Common myeloid progenitor, CD34-positive (primary cell): Measurements from ENCODE around the gene SLC4A4.
A peak's percentile ranks its signal among the peaks of the same experiment; 100 is the strongest.

Source experiments
- CTCF ChIA-PET: fragments of 350-600 bp; sonication (Branson Sonifier 250); formaldehyde crosslinking; loops from one replicate; lab custom pipeline; 2021; ENCODE audit warnings: antibody characterized with exemption; lab: Charles Lee
- POLR2A ChIA-PET: fragments of 350-600 bp; sonication (Branson Sonifier 250); formaldehyde crosslinking; loops from one replicate; lab custom pipeline; 2021; ENCODE audit warnings: antibody characterized with exemption; lab: Charles Lee
- DNase-seq, 3 donors: peaks; one replicate each; pipeline versions ENCODE4 v3.0.0 to v3.0.0-alpha.2; 2013
- H3K27ac ChIP-seq, 2 experiments: 1 replicate in 1 of 2; 2 replicates in 1 of 2; pipeline ENCODE4 v1.7.0; 2013; ENCODE audit warnings: inconsistent platforms in 2 of 2, low read length in 2 of 2, mild to moderate bottlenecking in 2 of 2, low read depth in 1 of 2, moderate library complexity in 1 of 2; ENCODE audit not compliant: severe bottlenecking in 2 of 2, insufficient read depth in 1 of 2, poor library complexity in 1 of 2
- H3K27me3 ChIP-seq, 5 experiments: replicated peaks in 2 of 5; 1 replicate in 3 of 5; 2 replicates in 2 of 5; pipeline versions ENCODE4 v1.6.1 to v1.7.0; 2013; ENCODE audit warnings: low read length in 4 of 5, mild to moderate bottlenecking in 2 of 5, moderate library complexity in 2 of 5, inconsistent platforms in 1 of 5; ENCODE audit not compliant: insufficient read depth in 5 of 5, control insufficient read depth in 4 of 5
- H3K36me3 ChIP-seq, 4 experiments: 1 replicate in 2 of 4; 2 replicates in 2 of 4; pipeline versions ENCODE4 v1.6.1 to v1.7.0; 2013; ENCODE audit warnings: low read length in 3 of 4, control low read depth in 1 of 4, mild to moderate bottlenecking in 1 of 4; ENCODE audit not compliant: control insufficient read depth in 4 of 4, insufficient read depth in 4 of 4
- H3K4me1 ChIP-seq, 4 experiments: 1 replicate in 3 of 4; 2 replicates in 1 of 4; pipeline versions ENCODE4 v1.6.1 to v1.7.1; 2013; ENCODE audit warnings: low read length in 3 of 4, mild to moderate bottlenecking in 3 of 4, control low read depth in 1 of 4, inconsistent platforms in 1 of 4, moderate library complexity in 1 of 4; ENCODE audit not compliant: control insufficient read depth in 4 of 4, insufficient read depth in 4 of 4; ENCODE audit errors: control extremely low read depth in 1 of 4
- H3K4me3 ChIP-seq, 7 experiments: 1 replicate in 4 of 7; 2 replicates in 3 of 7; pipeline versions ENCODE4 v1.5.1 to v1.7.0; 2013; ENCODE audit warnings: mild to moderate bottlenecking in 7 of 7, low read length in 6 of 7, moderate library complexity in 6 of 7, inconsistent platforms in 2 of 7, low read depth in 2 of 7, control low read depth in 1 of 7; ENCODE audit not compliant: insufficient read depth in 4 of 7, control insufficient read depth in 1 of 7; ENCODE audit errors: extremely low read depth in 1 of 7
- H3K9me3 ChIP-seq, 5 experiments: 1 replicate in 4 of 5; 2 replicates in 1 of 5; pipeline versions ENCODE4 v1.6.1 to v1.7.1; 2013; ENCODE audit warnings: low read length in 4 of 5, mild to moderate bottlenecking in 2 of 5, inconsistent platforms in 1 of 5, low read depth in 1 of 5, moderate library complexity in 1 of 5; ENCODE audit not compliant: control insufficient read depth in 4 of 5, insufficient read depth in 2 of 5; ENCODE audit errors: control extremely low read depth in 1 of 5
- WGBS: methylation state at CpG from one replicate; pipeline ENCODE4 v1.1.5; 2013; ENCODE audit not compliant: insufficient coverage; 5-methylcytosine and 5-hydroxymethylcytosine counted together

SLC4A4 gene

DNA sequence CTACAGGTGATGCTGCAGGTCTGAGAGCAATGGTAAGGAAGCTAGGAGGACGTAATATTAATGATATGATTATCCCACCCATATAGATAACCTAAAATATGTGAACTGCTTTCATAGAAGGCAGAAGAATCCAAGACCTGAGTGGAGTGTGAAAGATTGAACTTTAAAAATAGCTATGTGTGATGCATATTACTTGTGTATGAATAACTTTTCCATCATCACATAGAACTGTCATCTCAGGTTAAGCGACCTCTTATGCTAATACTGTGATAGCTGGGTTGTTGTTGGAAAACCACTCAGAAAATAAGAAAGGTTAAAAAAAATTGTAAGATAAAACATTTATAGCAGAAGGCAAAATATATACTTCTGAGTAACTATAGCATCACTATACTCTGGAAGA is 90.3 kb downstream of the SLC4A4 start:
- Histone ChIP-seq H3K27me3 (no peaks in the 10 kb centered on the region), H3K4me1 (peaks cover 0 to 5% (median 0%) of the 10 kb centered on the region in 4 experiments), H3K27ac (no peak overlapping the region), H3K36me3 (no peaks in the 10 kb centered on the region), H3K9me3 (no peaks in the 10 kb centered on the region), H3K4me3 (no peak overlapping the region)
- DNase-seq, result no peak
- no CpG with 5 or more reads among the region's 2 CpGs for WGBS
- ChIA-PET POLR2A (no interaction called here), CTCF (no interaction called here)

DNA sequence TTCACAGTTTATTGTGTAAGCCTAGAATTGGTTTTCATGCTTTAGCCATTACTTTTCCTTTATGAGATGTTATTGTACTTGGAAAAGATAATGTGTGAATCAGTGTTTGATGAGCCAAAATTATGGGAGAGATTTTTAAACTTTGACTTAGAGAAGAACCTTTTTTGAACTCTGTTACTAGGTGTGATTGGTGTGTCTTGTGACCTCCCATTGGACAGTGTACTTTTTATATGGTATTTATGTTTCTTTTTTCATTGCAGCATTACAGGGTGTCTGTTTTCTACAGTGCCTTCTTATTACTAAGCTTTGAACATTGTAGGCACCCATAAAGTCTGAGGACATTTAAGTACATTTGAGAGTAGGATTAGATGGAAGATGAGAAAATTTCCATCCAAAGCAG is 91.1 kb downstream of the SLC4A4 start:
- no peaks in the 10 kb centered on the region for H3K27me3 ChIP-seq
- H3K4me1 ChIP-seq, result peaks cover 0 to 5% (median 0%) of the 10 kb centered on the region in 4 experiments
- POLR2A ChIA-PET, result no interaction called here
- DNase-seq, result no peak
- no peaks in the 10 kb centered on the region for H3K9me3 ChIP-seq
- H3K36me3 ChIP-seq, result no peaks in the 10 kb centered on the region
- no peak overlapping the region for H3K27ac ChIP-seq
- H3K4me3 ChIP-seq, result no peak overlapping the region
- CTCF ChIA-PET, result no interaction called here

DNA sequence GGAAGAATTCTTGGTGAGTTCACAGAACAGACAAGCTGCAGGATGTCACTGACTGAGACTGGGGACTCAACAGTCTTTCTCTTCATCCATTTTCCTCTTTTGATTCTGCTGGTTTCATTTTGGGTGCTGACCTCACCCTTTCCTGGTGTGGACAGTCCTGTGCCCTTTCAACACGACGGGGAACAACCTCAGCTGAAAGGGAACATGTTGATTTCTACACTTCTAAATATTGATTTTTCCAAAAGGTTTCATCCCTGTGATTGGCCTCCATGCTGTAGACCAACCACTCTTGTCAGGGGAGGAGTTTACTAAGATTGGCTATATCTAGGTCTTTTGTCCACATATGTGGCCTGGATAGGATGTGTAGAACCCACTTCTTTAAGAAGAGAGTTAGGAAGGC is 91.8 kb downstream of the SLC4A4 start:
- ChIA-PET CTCF (no interaction called here), POLR2A (no interaction called here)
- no CpG with 5 or more reads among the region's 2 CpGs for WGBS
- no peaks in the 10 kb centered on the region for H3K36me3 ChIP-seq
- H3K9me3 ChIP-seq, result no peaks in the 10 kb centered on the region
- DNase-seq, result no peak
- no peaks in the 10 kb centered on the region for H3K27me3 ChIP-seq
- peaks cover 0 to 5% (median 0%) of the 10 kb centered on the region in 4 experiments for H3K4me1 ChIP-seq
- H3K27ac ChIP-seq, result no peak overlapping the region
- H3K4me3 ChIP-seq, result no peak overlapping the region

DNA sequence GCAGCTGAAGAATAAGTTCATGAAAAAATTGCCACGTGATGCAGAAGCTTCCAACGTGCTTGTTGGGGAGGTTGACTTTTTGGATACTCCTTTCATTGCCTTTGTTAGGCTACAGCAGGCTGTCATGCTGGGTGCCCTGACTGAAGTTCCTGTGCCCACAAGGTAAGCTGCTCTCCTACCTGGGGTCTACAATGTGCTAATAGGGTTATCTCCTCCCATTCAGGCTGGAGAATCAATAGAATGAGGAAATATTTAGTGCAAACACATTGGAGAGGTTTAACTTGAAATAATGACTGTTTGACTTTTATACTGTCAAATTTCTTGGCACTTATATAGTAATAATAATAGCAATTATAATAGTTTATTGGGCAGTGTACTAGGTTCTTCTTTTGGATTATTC is 101.8 kb downstream of the SLC4A4 start:
- POLR2A ChIA-PET, result no interaction called here
- no peak for DNase-seq

DNA sequence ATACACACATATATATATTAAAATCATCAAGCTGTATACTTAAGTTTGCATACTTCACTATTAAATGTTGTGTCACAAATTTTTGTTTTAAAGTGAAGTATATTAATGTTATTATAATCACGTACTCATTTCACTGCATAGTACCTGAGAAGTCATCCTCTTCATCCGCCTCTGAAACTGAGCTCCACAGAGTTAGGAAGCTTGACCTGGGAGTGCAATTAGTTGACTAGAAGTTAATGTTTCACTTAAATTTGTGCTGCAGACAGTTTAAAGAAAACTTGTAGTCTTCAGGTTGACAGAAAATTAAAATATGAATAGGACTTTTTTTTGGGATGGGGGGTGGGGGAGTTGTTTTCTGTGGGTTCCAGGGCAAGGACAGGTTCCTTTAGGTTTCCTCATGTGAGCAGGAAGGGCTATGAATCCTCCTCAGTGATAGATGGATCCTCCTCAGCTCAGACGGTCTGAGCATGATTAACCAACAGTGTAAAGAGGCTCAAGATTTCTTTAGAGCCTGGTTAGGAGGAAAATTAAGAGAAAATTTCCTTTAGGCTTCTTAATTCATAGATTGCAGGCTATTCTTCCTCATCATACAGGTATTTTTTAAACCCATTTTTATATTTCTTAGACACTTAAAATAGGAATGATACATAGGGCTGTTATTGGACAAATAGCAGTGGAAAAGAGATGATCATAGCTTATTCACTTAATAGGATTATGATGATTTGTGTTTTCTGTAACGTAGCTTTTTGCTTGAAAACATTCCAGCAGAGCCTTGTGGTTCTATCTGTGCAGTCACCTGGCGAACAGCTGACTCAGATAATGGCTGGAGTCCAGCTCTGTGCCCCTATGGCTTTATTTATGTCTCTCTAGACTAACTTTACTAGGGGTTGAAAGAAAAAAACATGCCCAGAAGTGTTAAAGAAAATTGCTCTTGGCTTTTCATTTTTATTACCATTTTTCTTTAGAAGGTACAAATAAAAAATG is 102.7 kb downstream of the SLC4A4 start:
- Histone ChIP-seq H3K9me3 (no peaks in the 10 kb centered on the region), H3K4me3 (no peak overlapping the region), H3K27ac (no peak overlapping the region), H3K27me3 (no peaks in the 10 kb centered on the region), H3K4me1 (peaks cover 0 to 10% (median 1%) of the 10 kb centered on the region in 4 experiments), H3K36me3 (no peaks in the 10 kb centered on the region)
- WGBS, result 100% methylated on average over 1 of the region's 5 CpGs
- peak; percentile 19 to 73 (median 63) for DNase-seq
- POLR2A ChIA-PET, result no interaction called here
- CTCF ChIA-PET, result no interaction called here

More for the DNA sequence above, 101.8 kb downstream of the SLC4A4 start:
- Histone ChIP-seq H3K27ac (no peak overlapping the region), H3K4me1 (peaks cover 0 to 10% (median 1%) of the 10 kb centered on the region in 4 experiments), H3K4me3 (no peak overlapping the region), H3K9me3 (no peaks in the 10 kb centered on the region), H3K36me3 (no peaks in the 10 kb centered on the region), H3K27me3 (no peaks in the 10 kb centered on the region)
- WGBS, result 95% methylated on average over 2 of the region's 2 CpGs
- CTCF ChIA-PET, result no interaction called here

DNA sequence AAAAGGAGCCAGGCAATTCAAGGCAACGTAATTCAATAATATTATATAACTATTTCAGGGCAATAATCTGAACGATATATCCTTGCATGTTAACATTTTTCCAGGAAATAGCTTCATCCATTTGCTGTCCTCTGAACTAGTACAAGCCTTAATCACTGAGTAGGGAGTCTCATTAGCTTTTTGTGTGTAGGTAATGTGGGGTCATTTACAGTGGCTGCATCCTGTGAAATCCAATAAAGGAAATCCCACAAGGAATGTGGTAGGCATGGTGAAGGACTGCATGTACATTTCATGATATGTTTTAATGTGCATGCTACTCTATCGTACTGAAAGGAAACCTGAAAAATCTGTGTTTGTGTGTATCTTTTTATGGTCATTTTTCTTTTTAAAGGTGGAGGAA is 103.5 kb downstream of the SLC4A4 start:
- ChIA-PET POLR2A (no interaction called here), CTCF (no interaction called here)
- no peak for DNase-seq
- H3K9me3 ChIP-seq, result no peaks in the 10 kb centered on the region
- no CpG with 5 or more reads among the region's 3 CpGs for WGBS
- H3K4me3 ChIP-seq, result no peak overlapping the region
- H3K27me3 ChIP-seq, result no peaks in the 10 kb centered on the region
- H3K27ac ChIP-seq, result no peak overlapping the region
- peaks cover 0 to 10% (median 1%) of the 10 kb centered on the region in 4 experiments for H3K4me1 ChIP-seq
- H3K36me3 ChIP-seq, result no peaks in the 10 kb centered on the region

DNA sequence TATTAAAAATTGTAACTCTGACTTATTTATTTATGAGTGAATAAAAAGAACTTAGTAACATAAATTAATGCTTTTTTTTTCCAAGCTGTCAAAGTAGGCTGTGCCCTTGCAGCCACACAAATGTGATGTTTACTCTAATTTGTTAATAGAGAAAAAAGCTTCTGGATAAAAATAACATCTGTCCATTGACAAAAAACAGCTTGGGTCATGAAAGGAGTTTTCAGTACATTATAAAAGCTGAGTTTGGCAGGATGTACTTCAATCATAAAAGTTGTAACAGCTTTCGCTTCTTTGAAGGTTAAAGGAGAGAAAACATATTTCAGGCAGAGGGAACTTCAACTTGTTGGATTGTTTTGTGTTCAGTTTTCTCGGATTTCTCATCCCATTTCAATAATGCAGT is 105.6 kb downstream of the SLC4A4 start:
- H3K9me3 ChIP-seq, result no peaks in the 10 kb centered on the region
- no peak overlapping the region for H3K27ac ChIP-seq
- no peaks in the 10 kb centered on the region for H3K27me3 ChIP-seq
- H3K36me3 ChIP-seq, result no peaks in the 10 kb centered on the region
- peaks cover 0 to 14% (median 3%) of the 10 kb centered on the region in 4 experiments for H3K4me1 ChIP-seq
- no peak overlapping the region for H3K4me3 ChIP-seq
- POLR2A ChIA-PET, result no interaction called here
- CTCF ChIA-PET, result no interaction called here
- WGBS, result 100% methylated on average over 1 of the region's 2 CpGs
- DNase-seq, result no peak
